HG03439 (cell line): Measurements from ENCODE around the gene SNX9.
"Not testable (repeated sequence)": the region's sequence is repeated elsewhere in the genome, so short reads cannot be mapped to it uniquely, and the experiment has no call there.

Experiments used
- ATAC-seq: cut with Tn5 transposase; IDR thresholded peaks from one replicate; pipeline ENCODE4 v1.9.1; 2021; ENCODE audit warnings: mild to moderate bottlenecking, moderate library complexity; ENCODE audit not compliant: unreplicated experiment

Gene SNX9

GRCh38 chr6:157911278-157911677 lies 88.2 kb downstream of the SNX9 start:
- ATAC-seq = no peak

GRCh38 chr6:157911786-157912185 lies 88.7 kb downstream of the SNX9 start:
- no peak for ATAC-seq

GRCh38 chr6:157912326-157912725 lies 89.3 kb downstream of the SNX9 start:
- ATAC-seq = no peak

- no peak for ATAC-seq
Observed at GRCh38 chr6:157921685-157922367, 98.8 kb downstream of the SNX9 start.

GRCh38 chr6:157925771-157926170 lies 102.7 kb downstream of the SNX9 start:
- no peak for ATAC-seq

- no peak for ATAC-seq
Observed at GRCh38 chr6:157927011-157927410, 104.0 kb downstream of the SNX9 start.

GRCh38 chr6:157928428-157928827 lies 105.4 kb downstream of the SNX9 start:
- no peak for ATAC-seq

- ATAC-seq = no peak
Observed at GRCh38 chr6:157929076-157929475, 106.0 kb downstream of the SNX9 start.

GRCh38 chr6:157929765-157930319 lies 106.8 kb downstream of the SNX9 start:
- no peak for ATAC-seq

GRCh38 chr6:157935786-157936185 lies 112.7 kb downstream of the SNX9 start:
- no peak for ATAC-seq

- ATAC-seq = no peak
Observed at GRCh38 chr6:157937318-157937717, 114.3 kb downstream of the SNX9 start.

GRCh38 chr6:157937916-157938315 lies 114.9 kb downstream of the SNX9 start:
- no peak for ATAC-seq

GRCh38 chr6:157940375-157941036 lies 117.5 kb downstream of the SNX9 start:
- not testable (repeated sequence) for ATAC-seq

GRCh38 chr6:157941101-157941863 lies 118.2 kb downstream of the SNX9 start:
- no peak for ATAC-seq

GRCh38 chr6:157942351-157942750 lies 119.3 kb downstream of the SNX9 start:
- ATAC-seq = no peak

GRCh38 chr6:157943249-157943963 lies 120.4 kb downstream of the SNX9 start:
- ATAC-seq = no peak

- no peak for ATAC-seq
Observed at GRCh38 chr6:157943964-157944283, 120.9 kb downstream of the SNX9 start.

GRCh38 chr6:157944983-157945931 lies 122.2 kb downstream of the SNX9 start:
- ATAC-seq = no peak

GRCh38 chr6:157946053-157946617 lies 123.1 kb downstream of the SNX9 start:
- ATAC-seq = no peak
